HG02938 (cell line): ENCODE results near the gene CCDC80.
"Not testable (repeated sequence)": the region's sequence is repeated elsewhere in the genome, so short reads cannot be mapped to it uniquely, and the experiment has no call there.

Source experiments
- ATAC-seq: cut with Tn5 transposase; IDR thresholded peaks from one replicate; pipeline ENCODE4 v1.9.1; 2021; ENCODE audit warnings: mild to moderate bottlenecking, moderate library complexity; ENCODE audit not compliant: unreplicated experiment

The CCDC80 gene

GRCh38 chr3:112597945-112598344 is 43.0 kb downstream of the CCDC80 start:
- ATAC-seq: no peak

- ATAC-seq: no peak
These were observed 46.1 kb downstream of the CCDC80 start for GRCh38 chr3:112594856-112595255.

DNA sequence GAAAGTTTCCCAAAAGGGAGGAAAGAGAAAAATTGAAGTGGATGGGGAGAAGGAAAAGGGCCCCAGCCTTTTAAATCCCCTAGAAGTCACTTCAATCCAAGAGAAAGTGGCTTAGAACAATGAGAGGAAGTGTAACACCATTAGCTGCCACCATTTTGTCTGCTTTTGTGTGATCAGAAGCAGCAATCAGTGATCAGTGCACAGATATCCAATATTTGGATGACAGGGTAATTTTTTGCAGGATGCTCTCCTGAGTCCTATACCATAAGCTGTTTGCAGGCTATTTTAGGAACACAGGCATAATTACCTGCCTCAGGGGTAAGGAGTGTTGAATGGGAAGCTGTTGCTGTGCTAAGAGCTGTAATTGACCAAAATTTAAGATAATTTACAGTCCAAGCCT is 47.7 kb downstream of the CCDC80 start:
- no peak for ATAC-seq

GRCh38 chr3:112587336-112587735 is 53.6 kb downstream of the CCDC80 start:
- ATAC-seq: no peak

DNA sequence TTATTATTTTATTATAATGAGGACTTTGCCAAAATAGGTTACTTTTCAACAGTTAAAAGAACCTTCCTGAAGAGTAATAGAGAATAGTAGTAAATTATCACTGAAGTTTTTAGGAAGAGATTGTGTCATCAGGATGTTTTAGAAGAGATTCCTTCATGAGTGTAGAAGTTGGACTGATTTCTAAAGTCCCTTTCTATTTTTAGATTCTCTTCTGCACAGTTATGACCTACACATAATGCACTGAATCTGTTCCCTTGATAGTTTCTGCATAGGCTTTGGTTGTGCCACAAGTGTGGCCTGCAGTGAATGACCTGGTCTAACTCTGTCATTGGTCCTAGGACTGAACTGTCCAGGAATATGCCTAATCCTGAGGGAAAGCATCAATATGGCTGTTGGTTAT is 55.2 kb downstream of the CCDC80 start:
- ATAC-seq: no peak

GRCh38 chr3:112583105-112583504 is 57.8 kb downstream of the CCDC80 start:
- ATAC-seq: no peak

- no peak for ATAC-seq
These were observed 58.6 kb downstream of the CCDC80 start for GRCh38 chr3:112582244-112582874.

- ATAC-seq: no peak
These were observed 61.2 kb downstream of the CCDC80 start for GRCh38 chr3:112579697-112580096.

- no peak for ATAC-seq
These were observed 61.7 kb downstream of the CCDC80 start for GRCh38 chr3:112579232-112579631.

GRCh38 chr3:112572701-112573100 is 68.2 kb downstream of the CCDC80 start:
- ATAC-seq: no peak

GRCh38 chr3:112569265-112569664 is 71.7 kb downstream of the CCDC80 start:
- ATAC-seq: no peak

GRCh38 chr3:112568642-112569041 is 72.3 kb downstream of the CCDC80 start:
- ATAC-seq: no peak

- no peak for ATAC-seq
These were observed 76.0 kb downstream of the CCDC80 start for GRCh38 chr3:112564940-112565305.

DNA sequence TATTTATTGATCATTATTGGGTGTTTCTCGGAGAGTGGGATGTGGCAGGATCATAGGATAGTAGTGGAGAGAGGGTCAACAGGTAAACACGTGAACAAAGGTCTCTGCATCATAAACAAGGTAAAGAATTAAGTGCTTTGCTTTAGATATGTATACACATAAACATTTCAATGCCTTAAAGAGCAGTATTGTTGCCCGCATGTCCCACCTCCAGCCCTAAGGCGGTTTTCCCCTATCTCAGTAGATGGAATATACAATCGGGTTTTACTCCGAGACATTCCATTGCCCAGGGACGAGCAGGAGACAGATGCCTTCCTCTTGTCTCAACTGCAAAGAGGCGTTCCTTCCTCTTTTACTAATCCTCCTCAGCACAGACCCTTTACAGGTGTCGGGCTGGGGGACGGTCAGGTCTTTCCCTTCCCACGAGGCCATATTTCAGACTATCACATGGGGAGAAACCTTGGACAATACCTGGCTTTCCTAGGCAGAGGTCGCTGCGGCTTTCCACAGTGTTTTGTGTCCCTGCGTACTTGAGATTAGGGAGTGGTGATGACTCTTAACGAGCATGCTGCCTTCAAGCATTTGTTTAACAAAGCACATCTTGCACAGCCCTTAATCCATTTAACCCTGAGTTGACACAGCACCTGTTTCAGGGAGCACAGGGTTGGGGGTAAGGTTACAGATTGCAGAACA is 76.5 kb downstream of the CCDC80 start:
- not testable (repeated sequence) for ATAC-seq

- peak; percentile 78 for ATAC-seq
These were observed 79.0 kb downstream of the CCDC80 start, which contains the start of the genes ATG3 and SLC35A5 for GRCh38 chr3:112561734-112562529. ATG3 (minus strand) TSS chr3:112561962; CDS start chr3:112561528, 434 bp downstream. SLC35A5 (plus strand) TSS chr3:112562045; CDS start chr3:112563404, 1,359 bp downstream.

DNA sequence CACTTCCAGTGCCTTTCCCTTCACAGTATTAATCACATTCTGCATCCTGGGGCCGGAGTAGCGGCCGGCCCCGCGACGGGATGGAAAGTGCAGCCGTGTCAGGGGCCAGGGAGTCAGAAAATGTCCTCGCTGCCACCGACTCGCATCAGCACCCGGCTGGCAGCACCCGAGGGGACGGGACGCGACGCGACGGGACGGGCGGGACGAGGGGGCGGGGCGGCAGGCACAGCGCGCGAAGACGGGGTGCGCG is 79.5 kb downstream of the CCDC80 start:
- peak; percentile 42 for ATAC-seq

DNA sequence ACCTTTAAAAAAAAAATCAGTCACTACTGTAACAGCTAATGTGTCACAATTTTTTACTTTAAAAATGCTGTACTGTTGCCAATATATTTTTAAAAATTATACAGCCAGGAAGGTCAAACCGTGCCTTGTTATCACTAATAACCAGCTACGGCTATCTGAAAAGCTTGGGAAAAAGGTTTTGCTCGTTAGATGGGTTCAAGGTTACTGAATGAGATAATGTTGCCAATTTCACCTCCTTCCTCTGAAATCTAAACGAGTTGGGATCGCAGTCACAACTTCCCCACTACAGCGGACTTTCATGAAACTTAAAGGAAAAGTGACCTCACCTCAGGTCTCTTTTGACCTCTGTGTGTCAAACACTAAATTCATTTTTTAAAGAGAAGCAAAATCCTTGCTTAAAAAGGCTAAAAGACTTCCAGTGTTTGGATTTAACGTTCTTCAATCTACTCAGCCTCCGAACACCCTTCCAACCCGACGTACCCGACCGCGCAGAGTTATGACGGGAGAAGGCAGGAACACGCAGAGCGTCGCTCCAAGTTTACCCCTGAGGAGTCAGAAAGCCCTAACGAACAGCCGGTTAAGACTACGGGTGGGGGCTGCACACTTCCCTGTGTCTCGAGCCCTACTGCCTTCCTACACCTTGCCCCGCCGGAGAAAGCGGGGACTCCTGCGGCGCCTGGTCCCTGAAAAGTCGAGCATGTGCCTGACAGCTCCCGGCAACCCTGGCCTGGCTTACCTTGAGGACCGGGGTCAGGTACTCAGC is 80.0 kb downstream of the CCDC80 start:
- ATAC-seq: peak; percentile 27

DNA sequence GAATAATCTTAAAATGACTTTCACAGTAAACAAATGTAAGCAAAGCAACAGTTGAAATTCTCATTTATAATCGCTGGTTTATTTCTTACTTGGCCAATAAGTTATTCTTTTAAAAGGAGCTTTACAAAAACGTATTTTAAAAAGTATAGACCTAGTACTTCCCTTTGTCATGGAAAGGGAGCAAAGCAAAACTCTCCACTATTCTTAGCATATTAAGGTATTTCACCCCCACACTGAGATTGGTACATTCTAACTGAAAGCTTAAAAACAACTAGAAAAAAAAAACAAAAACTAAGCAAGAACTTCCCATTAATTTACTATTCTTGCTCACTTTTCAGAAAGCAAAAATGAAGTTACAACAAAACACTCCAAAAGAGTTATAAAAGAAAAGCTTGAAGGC is 80.6 kb downstream of the CCDC80 start:
- ATAC-seq: no peak

GRCh38 chr3:112557976-112558375 is 83.0 kb downstream of the CCDC80 start:
- ATAC-seq: no peak

GRCh38 chr3:112555535-112556170 is 85.3 kb downstream of the CCDC80 start:
- no peak for ATAC-seq

DNA sequence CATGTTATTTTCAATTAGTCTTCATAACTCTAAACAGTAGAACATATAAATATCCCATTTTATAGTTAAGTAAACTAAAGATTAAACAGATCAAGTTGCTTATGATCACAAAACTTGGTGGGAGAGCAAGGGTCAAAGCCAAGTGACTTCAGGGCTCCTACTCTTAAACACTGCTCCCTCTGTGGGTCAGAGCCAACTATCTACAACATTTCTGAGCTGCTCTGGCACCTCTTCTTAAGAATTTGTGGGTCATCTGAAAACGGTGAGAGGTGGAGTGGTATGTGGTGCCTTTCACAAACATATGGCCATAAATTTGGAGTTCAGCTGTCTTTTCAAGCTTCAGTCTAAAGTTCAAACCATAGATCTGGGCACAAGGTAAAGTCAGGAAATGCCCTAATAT is 90.1 kb downstream of the CCDC80 start:
- no peak for ATAC-seq
